ENCODE data around the gene CAVIN3. TPM values are rescaled to one million over a fixed set of nuclear protein-coding genes. Genes with fewer than 3 reads are reported as not detected.

The CAVIN3 gene
- total RNA-seq, 1 experiment from 2014 or later = 18.6 TPM

DNA sequence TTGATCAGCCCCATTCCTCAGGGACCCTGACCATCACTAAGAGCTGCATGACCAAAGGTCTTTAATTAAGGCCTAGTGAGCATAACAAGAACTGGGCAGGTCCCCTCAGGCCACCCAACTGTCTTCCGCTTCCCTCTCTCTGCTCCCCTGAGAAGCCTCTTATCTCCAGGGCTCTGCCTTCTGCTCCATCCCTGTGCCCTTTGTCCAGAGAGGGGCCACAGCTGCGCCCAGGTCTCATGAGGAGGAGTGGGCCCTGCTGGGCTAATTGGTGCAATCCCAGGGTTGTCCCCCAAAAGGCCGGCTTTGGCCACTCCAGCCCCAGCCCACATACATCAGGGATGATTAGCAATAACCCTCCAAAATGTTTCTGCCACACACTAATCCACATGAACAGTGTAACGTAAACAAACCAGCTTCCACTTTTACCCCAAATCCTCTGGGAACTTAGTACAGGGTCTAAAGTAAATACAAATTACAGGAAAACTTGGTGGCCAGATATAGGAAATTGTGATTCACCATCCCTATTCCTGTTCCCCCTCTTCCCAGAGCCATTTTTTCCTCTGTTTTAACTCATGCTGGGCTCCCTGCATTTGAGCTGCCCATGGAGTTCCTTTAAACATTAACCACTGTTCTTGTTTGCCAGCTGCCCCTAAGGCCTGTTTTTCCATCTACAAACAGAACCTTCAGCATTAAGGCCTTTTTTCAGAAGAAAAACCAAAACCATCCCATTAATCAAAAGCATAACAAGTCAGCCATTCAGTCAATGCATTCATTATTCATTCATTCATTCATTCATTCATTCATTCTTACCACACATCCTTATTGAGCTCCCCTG is 34.6 kb upstream of the CAVIN3 start:
- Histone ChIP-seq H4K20me1 (ENCODE audit: insufficient read depth) (no peaks in the 10 kb centered on the region), H3K4me3 (replicated peaks in 1 of 2; ENCODE audit: low read depth in 1 of 2, low read length in 2 of 2) (no peak overlapping the region), H3K9me2 (ENCODE audit: insufficient read depth) (0 out of 2 replicates have a peak, but pooled peaks cover 3% of the 10 kb centered on the region), H3K27ac (ENCODE audit: low read depth, low read length) (no peak overlapping the region), H3K27me3 (ENCODE audit: insufficient read depth, low read length) (no peaks in the 10 kb centered on the region), H3K79me2 (ENCODE audit: insufficient read depth, low read length) (no peaks in the 10 kb centered on the region), H3K4me1 (ENCODE audit: control insufficient read depth in 1 of 2, insufficient read depth in 2 of 2, low read length in 2 of 2) (peaks cover 5 to 16% of the 10 kb centered on the region in 2 experiments; a peak in 3 of 4 replicates), H3K36me3 (ENCODE audit: control insufficient read depth in 1 of 2, insufficient read depth in 2 of 2, low read length in 2 of 2) (no peaks in the 10 kb centered on the region), H3K4me2 (ENCODE audit: low read length) (no peak overlapping the region), H3K9ac (ENCODE audit: low read length) (no peak overlapping the region), H3K9me3 (ENCODE audit: control insufficient read depth in 1 of 2, insufficient read depth in 1 of 2, low read depth in 1 of 2, low read length in 2 of 2) (no peaks in the 10 kb centered on the region), H2AFZ (ENCODE audit: low read depth, low read length, poor library complexity, severe bottlenecking) (no peak overlapping the region)
- RAD21 ChIA-PET (ENCODE audit: low non-redundant PET in 1 of 2, low total read pairs in 2 of 2, uncharacterized antibody in 2 of 2, unreplicated experiment in 2 of 2) = no interaction called here
- POLR2A ChIA-PET = no interaction called here
- intact Hi-C loops (cut with micrococcal nuclease) = loop anchor here (10.0 kb wide), 1 partner anchor 540 kb away; no protein-coding TSS in a partner anchor
- DNase-seq (ENCODE audit: low read depth, low spot score) = no peak
- no TSS peak for BruUV-seq (replicated peaks)
- no peak for ATAC-seq
- TF ChIP-seq YY1 (IDR thresholded peaks at IDR 0.05; ENCODE audit: extremely low read depth, insufficient replicate concordance, low read depth, low read length) (no peak), FOSL1 (IDR thresholded peaks at IDR 0.05; ENCODE audit: low read depth) (no peak), EZH2 (IDR thresholded peaks at IDR 0.05) (no peak), CBX3 (IDR thresholded peaks at IDR 0.05; ENCODE audit: low read depth) (no peak), POLR2A (IDR thresholded peaks at IDR 0.05; ENCODE audit: borderline replicate concordance, extremely low read depth, insufficient read depth, insufficient read length) (no peak), CEBPB (IDR thresholded peaks at IDR 0.05; ENCODE audit: low read depth) (no peak), EGR1 (IDR thresholded peaks at IDR 0.05; ENCODE audit: low read depth) (no peak)
- TF ChIP-seq, protein P1, sequence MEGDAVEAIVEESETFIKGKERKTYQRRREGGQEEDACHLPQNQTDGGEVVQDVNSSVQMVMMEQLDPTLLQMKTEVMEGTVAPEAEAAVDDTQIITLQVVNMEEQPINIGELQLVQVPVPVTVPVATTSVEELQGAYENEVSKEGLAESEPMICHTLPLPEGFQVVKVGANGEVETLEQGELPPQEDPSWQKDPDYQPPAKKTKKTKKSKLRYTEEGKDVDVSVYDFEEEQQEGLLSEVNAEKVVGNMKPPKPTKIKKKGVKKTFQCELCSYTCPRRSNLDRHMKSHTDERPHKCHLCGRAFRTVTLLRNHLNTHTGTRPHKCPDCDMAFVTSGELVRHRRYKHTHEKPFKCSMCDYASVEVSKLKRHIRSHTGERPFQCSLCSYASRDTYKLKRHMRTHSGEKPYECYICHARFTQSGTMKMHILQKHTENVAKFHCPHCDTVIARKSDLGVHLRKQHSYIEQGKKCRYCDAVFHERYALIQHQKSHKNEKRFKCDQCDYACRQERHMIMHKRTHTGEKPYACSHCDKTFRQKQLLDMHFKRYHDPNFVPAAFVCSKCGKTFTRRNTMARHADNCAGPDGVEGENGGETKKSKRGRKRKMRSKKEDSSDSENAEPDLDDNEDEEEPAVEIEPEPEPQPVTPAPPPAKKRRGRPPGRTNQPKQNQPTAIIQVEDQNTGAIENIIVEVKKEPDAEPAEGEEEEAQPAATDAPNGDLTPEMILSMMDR (IDR thresholded peaks at IDR 0.05 in 2 of 3, conservative IDR thresholded peaks at IDR 0.05 in 1 of 3; ENCODE audit: borderline replicate concordance in 1 of 3, insufficient read depth in 1 of 3, low read depth in 2 of 3, low read length in 2 of 3) = no peak
- TF ChIP-seq, protein P2, sequence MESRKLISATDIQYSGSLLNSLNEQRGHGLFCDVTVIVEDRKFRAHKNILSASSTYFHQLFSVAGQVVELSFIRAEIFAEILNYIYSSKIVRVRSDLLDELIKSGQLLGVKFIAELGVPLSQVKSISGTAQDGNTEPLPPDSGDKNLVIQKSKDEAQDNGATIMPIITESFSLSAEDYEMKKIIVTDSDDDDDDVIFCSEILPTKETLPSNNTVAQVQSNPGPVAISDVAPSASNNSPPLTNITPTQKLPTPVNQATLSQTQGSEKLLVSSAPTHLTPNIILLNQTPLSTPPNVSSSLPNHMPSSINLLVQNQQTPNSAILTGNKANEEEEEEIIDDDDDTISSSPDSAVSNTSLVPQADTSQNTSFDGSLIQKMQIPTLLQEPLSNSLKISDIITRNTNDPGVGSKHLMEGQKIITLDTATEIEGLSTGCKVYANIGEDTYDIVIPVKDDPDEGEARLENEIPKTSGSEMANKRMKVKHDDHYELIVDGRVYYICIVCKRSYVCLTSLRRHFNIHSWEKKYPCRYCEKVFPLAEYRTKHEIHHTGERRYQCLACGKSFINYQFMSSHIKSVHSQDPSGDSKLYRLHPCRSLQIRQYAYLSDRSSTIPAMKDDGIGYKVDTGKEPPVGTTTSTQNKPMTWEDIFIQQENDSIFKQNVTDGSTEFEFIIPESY (IDR thresholded peaks at IDR 0.05; ENCODE audit: extremely low read depth, insufficient replicate concordance, low read length) = no peak
- CTCF ChIA-PET = interaction anchor here (0.9 to 5.1 kb wide), 5 partner anchors 8 to 331 kb away, joined by 3 to 67 read pairs (median 5); no protein-coding TSS in a partner anchor

Measured in HCT116 (cell line).